ENCODE results near the gene ARHGEF4.

The ARHGEF4 gene

GRCh38 chr2:130864830-130865800, 28.4 kb downstream of the ARHGEF4 start:
- no peak for DNase-seq

- no peak for DNase-seq
Measured at GRCh38 chr2:130869441-130870160, 32.9 kb downstream of the ARHGEF4 start.

GRCh38 chr2:130870161-130870485, 33.4 kb downstream of the ARHGEF4 start:
- DNase-seq: no peak

- DNase-seq: no peak
Measured at GRCh38 chr2:130870779-130871178, 34.1 kb downstream of the ARHGEF4 start.

- DNase-seq: no peak
Measured at GRCh38 chr2:130871843-130872740, 35.4 kb downstream of the ARHGEF4 start.

GRCh38 chr2:130872741-130873125, 36.0 kb downstream of the ARHGEF4 start:
- no peak for DNase-seq

- peak; percentile 48 for DNase-seq
Measured at GRCh38 chr2:130873700-130874346, 37.1 kb downstream of the ARHGEF4 start.

GRCh38 chr2:130874512-130874911, 37.8 kb downstream of the ARHGEF4 start:
- DNase-seq: no peak

GRCh38 chr2:130875935-130876334, 39.2 kb downstream of the ARHGEF4 start:
- no peak for DNase-seq

GRCh38 chr2:130877258-130877657, 40.5 kb downstream of the ARHGEF4 start:
- DNase-seq: no peak

- no peak for DNase-seq
Measured at GRCh38 chr2:130878316-130878715, 41.6 kb downstream of the ARHGEF4 start.

- no peak for DNase-seq
Measured at GRCh38 chr2:130878933-130879332, 42.2 kb downstream of the ARHGEF4 start.

- no peak for DNase-seq
Measured at GRCh38 chr2:130882111-130882690, 45.5 kb downstream of the ARHGEF4 start.

GRCh38 chr2:130882991-130883390, 46.3 kb downstream of the ARHGEF4 start:
- no peak for DNase-seq

- no peak for DNase-seq
Measured at GRCh38 chr2:130883496-130883895, 46.8 kb downstream of the ARHGEF4 start.

GRCh38 chr2:130884013-130884412, 47.3 kb downstream of the ARHGEF4 start:
- DNase-seq: no peak

GRCh38 chr2:130884503-130884902, 47.8 kb downstream of the ARHGEF4 start:
- no peak for DNase-seq

GRCh38 chr2:130887643-130888042, 50.9 kb downstream of the ARHGEF4 start:
- no peak for DNase-seq

GRCh38 chr2:130890941-130891669, 54.4 kb downstream of the ARHGEF4 start:
- no peak for DNase-seq

- no peak for DNase-seq
Measured at GRCh38 chr2:130891966-130892365, 55.3 kb downstream of the ARHGEF4 start.

All from activated CD4-positive, alpha-beta T cell treated with anti-CD3 and anti-CD28 coated beads for 1 hour (primary cell).